GM23248 (cell line): Measurements from ENCODE around the gene LSAMP.

Experiments used
- EZH2 ChIP-seq: fragments of 200-600 bp; sonication (generic); IDR thresholded peaks from 2 replicates; pipeline ENCODE4 v1.6.1; 2018; ENCODE audit warnings: antibody characterized with exemption, mild to moderate bottlenecking; ENCODE audit not compliant: insufficient read depth, poor library complexity, severe bottlenecking
- EZH2phosphoT487 ChIP-seq: fragments of 200-600 bp; sonication (generic); IDR thresholded peaks from 2 replicates; pipeline ENCODE4 v1.6.1; 2018; ENCODE audit warnings: antibody characterized with exemption, moderate library complexity, mild to moderate bottlenecking, low read depth; ENCODE audit not compliant: insufficient read depth

GRCh38 chr3:116233711-116234357 lies 211.5 kb downstream of the LSAMP start:
- no peak for TF ChIP-seq EZH2
- TF ChIP-seq EZH2phosphoT487, result no peak
